ENCODE data around the gene CIRBP. TPM values are rescaled to one million over a fixed set of nuclear protein-coding genes. Genes with fewer than 3 reads are reported as not detected.

Gene CIRBP
- total and polyA plus RNA-seq, 2 donors (not counting 1 experiment from before 2014, with no cell fraction given): 643 to 1,164 TPM

DNA sequence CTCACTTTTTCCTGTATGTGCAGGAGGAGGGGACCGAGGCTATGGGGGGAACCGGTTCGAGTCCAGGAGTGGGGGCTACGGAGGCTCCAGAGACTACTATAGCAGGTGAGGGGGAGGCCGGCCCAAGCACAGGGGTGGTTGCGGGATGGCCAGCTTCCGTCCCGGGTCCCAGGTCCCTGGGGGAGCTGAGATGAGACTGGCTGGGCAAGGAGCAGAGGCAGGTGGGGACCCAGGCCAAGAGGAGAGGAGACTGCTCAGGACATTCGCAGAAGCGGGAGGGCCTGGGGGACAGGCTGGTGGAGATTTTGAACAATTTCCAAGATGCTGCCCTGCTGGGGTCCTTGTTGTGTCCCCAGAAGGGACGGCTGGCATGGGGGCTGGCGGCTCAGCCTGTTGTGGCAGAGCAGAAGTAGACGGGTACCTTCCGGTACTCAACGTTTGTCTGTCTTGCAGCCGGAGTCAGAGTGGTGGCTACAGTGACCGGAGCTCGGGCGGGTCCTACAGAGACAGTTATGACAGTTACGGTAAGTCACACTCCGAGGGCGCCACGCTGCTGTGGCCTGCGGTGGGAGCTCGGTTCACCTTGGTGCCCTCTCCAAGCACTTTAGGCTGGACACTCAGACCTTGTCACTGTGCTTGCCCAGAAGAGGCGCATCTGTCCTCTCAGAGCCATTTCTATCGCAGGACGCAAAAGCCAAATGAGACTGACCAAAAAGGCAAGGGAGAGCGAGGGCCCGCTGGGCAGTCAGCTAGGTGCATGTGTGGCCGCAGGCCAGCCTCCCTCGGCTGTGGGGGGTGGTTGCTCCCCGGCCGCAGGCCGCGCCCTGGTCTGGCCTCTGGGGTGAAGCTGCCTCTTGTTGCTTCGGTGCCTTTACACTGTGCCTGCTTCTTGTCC lies 2.6 kb downstream of the CIRBP start:
- Histone ChIP-seq H3K4me1 (ENCODE audit: control insufficient read depth in 2 of 2, insufficient read depth in 2 of 2, low read length in 2 of 2) (peaks cover 63 to 83% of the 10 kb centered on the region in 2 donors), H3K4me3 (ENCODE audit: control extremely low read depth in 1 of 5, extremely low read depth in 1 of 5, insufficient read depth in 1 of 5, low read depth in 2 of 5, low read length in 4 of 5) (no peak overlapping the region), H4K20me1 (ENCODE audit: control insufficient read depth, insufficient read depth, low read length, poor library complexity, severe bottlenecking) (peaks cover 85% of the 10 kb centered on the region), H3K27me3 (replicated peaks in 1 of 4; ENCODE audit: control extremely low read depth in 1 of 4, control insufficient read depth in 3 of 4, insufficient read depth in 4 of 4, low read length in 3 of 4) (no peaks in the 10 kb centered on the region), H3K9me3 (ENCODE audit: control extremely low read depth in 1 of 3, control insufficient read depth in 2 of 3, insufficient read depth in 1 of 3, low read length in 2 of 3) (no peaks in the 10 kb centered on the region), H3K36me3 (replicated peaks in 1 of 2; ENCODE audit: control extremely low read depth in 1 of 2, control insufficient read depth in 1 of 2, extremely low read depth in 1 of 2, insufficient read depth in 2 of 2, low read length in 1 of 2) (peaks cover 9 to 51% of the 10 kb centered on the region in 2 experiments), H3K79me2 (ENCODE audit: control insufficient read depth, insufficient read depth, low read length) (peaks cover 85% of the 10 kb centered on the region), H3K9ac (ENCODE audit: low read length) (no peak overlapping the region), H3K4me2 (replicated peaks; ENCODE audit: low read depth, low read length, poor library complexity, severe bottlenecking) (peak overlapping the region; percentile 83), H3K27ac (ENCODE audit: low read length in 2 of 2) (peak overlapping the region in 1 of 2 donors; percentile 11), H2AFZ (ENCODE audit: insufficient read depth, low read depth, low read length, poor library complexity, severe bottlenecking) (no peak overlapping the region)
- Mint-ChIP-seq H3K9me3 (ENCODE audit: insufficient read depth) (no peaks in the 10 kb centered on the region), H3K27ac (peak overlapping the region; percentile 67), H3K4me1 (peaks cover 65% of the 10 kb centered on the region), H3K27me3 (no peaks in the 10 kb centered on the region), H3K4me3 (peak overlapping the region; percentile 88)
- ATAC-seq (ENCODE audit: low read depth) (no peak), DNase-seq (peak; percentile 46)
- intact Hi-C loops (cut with micrococcal nuclease): no loop called here
- CTCF ChIA-PET: interaction anchor here (6.1 kb wide), 1 partner anchor 27 kb away, joined by 51 read pairs; no protein-coding TSS in a partner anchor
- POLR2A ChIA-PET: interaction anchor here (0.6 to 2.3 kb wide), 3 partner anchors 19 to 381 kb away, joined by 3 to 9 read pairs (median 3); partner anchors contain the start of gene TCF3
- TF ChIP-seq EZH2 (IDR thresholded peaks at IDR 0.05; ENCODE audit: borderline replicate concordance, insufficient read depth, low read depth, low read length, poor library complexity, severe bottlenecking): no peak
- TF ChIP-seq, protein P1, sequence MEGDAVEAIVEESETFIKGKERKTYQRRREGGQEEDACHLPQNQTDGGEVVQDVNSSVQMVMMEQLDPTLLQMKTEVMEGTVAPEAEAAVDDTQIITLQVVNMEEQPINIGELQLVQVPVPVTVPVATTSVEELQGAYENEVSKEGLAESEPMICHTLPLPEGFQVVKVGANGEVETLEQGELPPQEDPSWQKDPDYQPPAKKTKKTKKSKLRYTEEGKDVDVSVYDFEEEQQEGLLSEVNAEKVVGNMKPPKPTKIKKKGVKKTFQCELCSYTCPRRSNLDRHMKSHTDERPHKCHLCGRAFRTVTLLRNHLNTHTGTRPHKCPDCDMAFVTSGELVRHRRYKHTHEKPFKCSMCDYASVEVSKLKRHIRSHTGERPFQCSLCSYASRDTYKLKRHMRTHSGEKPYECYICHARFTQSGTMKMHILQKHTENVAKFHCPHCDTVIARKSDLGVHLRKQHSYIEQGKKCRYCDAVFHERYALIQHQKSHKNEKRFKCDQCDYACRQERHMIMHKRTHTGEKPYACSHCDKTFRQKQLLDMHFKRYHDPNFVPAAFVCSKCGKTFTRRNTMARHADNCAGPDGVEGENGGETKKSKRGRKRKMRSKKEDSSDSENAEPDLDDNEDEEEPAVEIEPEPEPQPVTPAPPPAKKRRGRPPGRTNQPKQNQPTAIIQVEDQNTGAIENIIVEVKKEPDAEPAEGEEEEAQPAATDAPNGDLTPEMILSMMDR (IDR thresholded peaks at IDR 0.05): no peak
- 92% methylated on average over 37 of the region's 37 CpGs for WGBS (ENCODE audit: insufficient coverage)
